Testis (tissue), 2 donors: ENCODE data around the gene CIITA.
"Not testable (repeated sequence)": the region's sequence is repeated elsewhere in the genome, so short reads cannot be mapped to it uniquely, and the experiment has no call there.

ENCODE experiments used
- POLR2A ChIP-seq: fragments of 450-650 bp; IDR thresholded peaks from one replicate; pipeline ENCODE4 v1.6.1; 2017; ENCODE audit warnings: antibody characterized with exemption, mild to moderate bottlenecking, moderate library complexity
- TF ChIP-seq, protein P1 (sequence below), 3 experiments: fragments of 450-650 bp in 2 of 3; fragments of 200-600 bp in 1 of 3; sonication (generic) in 1 of 3; IDR thresholded peaks; one replicate each; pipeline ENCODE4 v1.5.1; 2016 to 2019; ENCODE audit warnings: antibody characterized with exemption in 3 of 3, mild to moderate bottlenecking in 2 of 3, moderate library complexity in 1 of 3

DNA sequence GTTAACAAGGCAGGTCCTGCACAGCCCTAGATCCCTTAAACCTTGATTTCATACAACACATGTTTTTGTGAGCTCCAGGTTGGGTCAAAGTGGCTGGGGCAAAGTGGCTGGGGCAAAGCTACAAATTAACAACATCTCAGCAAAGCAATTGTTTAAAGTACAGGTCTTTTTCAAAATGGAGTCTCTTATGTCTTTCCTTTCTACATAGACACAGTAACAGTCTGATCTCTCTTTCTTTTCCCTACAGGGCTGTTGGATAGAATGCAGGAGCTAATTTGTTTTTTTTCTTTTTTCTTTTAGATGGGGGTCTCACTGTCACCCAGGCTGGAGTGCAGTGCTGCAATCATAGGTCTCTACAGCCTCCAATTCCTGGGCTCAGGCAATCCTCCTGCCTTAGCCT, 46.8 kb upstream of the CIITA start:
- TF ChIP-seq, protein P1, sequence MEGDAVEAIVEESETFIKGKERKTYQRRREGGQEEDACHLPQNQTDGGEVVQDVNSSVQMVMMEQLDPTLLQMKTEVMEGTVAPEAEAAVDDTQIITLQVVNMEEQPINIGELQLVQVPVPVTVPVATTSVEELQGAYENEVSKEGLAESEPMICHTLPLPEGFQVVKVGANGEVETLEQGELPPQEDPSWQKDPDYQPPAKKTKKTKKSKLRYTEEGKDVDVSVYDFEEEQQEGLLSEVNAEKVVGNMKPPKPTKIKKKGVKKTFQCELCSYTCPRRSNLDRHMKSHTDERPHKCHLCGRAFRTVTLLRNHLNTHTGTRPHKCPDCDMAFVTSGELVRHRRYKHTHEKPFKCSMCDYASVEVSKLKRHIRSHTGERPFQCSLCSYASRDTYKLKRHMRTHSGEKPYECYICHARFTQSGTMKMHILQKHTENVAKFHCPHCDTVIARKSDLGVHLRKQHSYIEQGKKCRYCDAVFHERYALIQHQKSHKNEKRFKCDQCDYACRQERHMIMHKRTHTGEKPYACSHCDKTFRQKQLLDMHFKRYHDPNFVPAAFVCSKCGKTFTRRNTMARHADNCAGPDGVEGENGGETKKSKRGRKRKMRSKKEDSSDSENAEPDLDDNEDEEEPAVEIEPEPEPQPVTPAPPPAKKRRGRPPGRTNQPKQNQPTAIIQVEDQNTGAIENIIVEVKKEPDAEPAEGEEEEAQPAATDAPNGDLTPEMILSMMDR (IDR thresholded peaks at IDR 0.05), result not testable (repeated sequence)
- not testable (repeated sequence) for TF ChIP-seq POLR2A
